ENCODE data around the gene CNNM4.
A peak's percentile ranks its signal among the peaks of the same experiment; 100 is the strongest.

The CNNM4 gene

GRCh38 chr2:96837575-96837974 is 76.9 kb downstream of the CNNM4 start:
- no peak for DNase-seq

GRCh38 chr2:96838345-96839292 is 77.9 kb downstream of the CNNM4 start:
- no peak for DNase-seq

- DNase-seq, result no peak
Measured at GRCh38 chr2:96839293-96839874, 78.7 kb downstream of the CNNM4 start.

- no peak for DNase-seq
Measured at GRCh38 chr2:96839875-96840850, 79.5 kb downstream of the CNNM4 start.

- no peak for DNase-seq
Measured at GRCh38 chr2:96841701-96842495, 81.2 kb downstream of the CNNM4 start.

- no peak for DNase-seq
Measured at GRCh38 chr2:96842600-96842999, 81.9 kb downstream of the CNNM4 start.

- no peak for DNase-seq
Measured at GRCh38 chr2:96843538-96844268, 83.0 kb downstream of the CNNM4 start, which contains the start of gene ANKRD23. ANKRD23 (minus strand) TSS chr2:96844021; CDS start chr2:96843992, 29 bp downstream.

GRCh38 chr2:96844405-96844808 is 83.7 kb downstream of the CNNM4 start:
- DNase-seq, result no peak

GRCh38 chr2:96846825-96847224 is 86.1 kb downstream of the CNNM4 start:
- DNase-seq, result no peak

- no peak for DNase-seq
Measured at GRCh38 chr2:96847586-96847985, 86.9 kb downstream of the CNNM4 start.

GRCh38 chr2:96848264-96848663 is 87.6 kb downstream of the CNNM4 start:
- DNase-seq, result no peak

- no peak for DNase-seq
Measured at GRCh38 chr2:96852667-96853066, 92.0 kb downstream of the CNNM4 start.

GRCh38 chr2:96853321-96853720 is 92.6 kb downstream of the CNNM4 start:
- peak; percentile 34 to 64 for DNase-seq

GRCh38 chr2:96856776-96857666 is 96.3 kb downstream of the CNNM4 start:
- DNase-seq, result no peak

- DNase-seq, result peak; percentile 71 to 95
Measured at GRCh38 chr2:96857667-96858372, 97.1 kb downstream of the CNNM4 start, which contains the start of gene ANKRD39. ANKRD39 (minus strand) TSS chr2:96858016; CDS start chr2:96857987, 29 bp downstream.

GRCh38 chr2:96859099-96859649 is 98.5 kb downstream of the CNNM4 start:
- DNase-seq, result no peak

GRCh38 chr2:96859681-96860064 is 99.0 kb downstream of the CNNM4 start:
- DNase-seq, result no peak

GRCh38 chr2:96860065-96861029 is 99.6 kb downstream of the CNNM4 start:
- DNase-seq, result no peak
